Activated T-helper 17 cell treated with anti-CD3 and anti-CD28 coated beads, Interleukin-2, amount 50 U/mL, for 72 hours (primary cell): ENCODE measurements around the gene OR6V1. TPM values are rescaled to one million over a fixed set of nuclear protein-coding genes. Genes with fewer than 3 reads are reported as not detected.

Experiments used
- ATAC-seq: fragments of 150-1000 bp; cut with Tn5 transposase; replicated peaks from 2 replicates; pipeline ENCODE4 v1.10.0; 2021; ENCODE audit warnings: mild to moderate bottlenecking, moderate library complexity
- H3K27ac Mint-ChIP-seq: one replicate; pipeline ENCODE4 v1.8.0; 2022; ENCODE audit warnings: mixed read lengths
- H3K27me3 Mint-ChIP-seq: one replicate; pipeline ENCODE4 v1.8.0; 2022; ENCODE audit warnings: mixed read lengths
- H3K36me3 Mint-ChIP-seq: one replicate; pipeline ENCODE4 v1.8.0; 2022; ENCODE audit warnings: low read depth, mild to moderate bottlenecking, mixed read lengths
- H3K4me1 Mint-ChIP-seq: one replicate; pipeline ENCODE4 v1.8.0; 2022; ENCODE audit warnings: mixed read lengths
- H3K4me3 Mint-ChIP-seq: one replicate; pipeline ENCODE4 v1.8.0; 2022; ENCODE audit warnings: mild to moderate bottlenecking, mixed read lengths
- H3K9me3 Mint-ChIP-seq: one replicate; pipeline ENCODE4 v1.8.0; 2022; ENCODE audit warnings: mixed read lengths
- total RNA-seq, 2 donors: library from RNA; stranded (reverse); gene quantifications; one replicate each; pipeline ENCODE4 v1.2.3, GENCODE V29; 2022

The OR6V1 gene
- total RNA-seq, 2 donors from 2014 or later, result not detected

- no peak for ATAC-seq
- H3K4me3 Mint-ChIP-seq, result no peak overlapping the region
- no peaks in the 10 kb centered on the region for H3K4me1 Mint-ChIP-seq
- no peaks in the 10 kb centered on the region for H3K36me3 Mint-ChIP-seq
- peaks cover 29% of the 10 kb centered on the region for H3K27me3 Mint-ChIP-seq
- no peaks in the 10 kb centered on the region for H3K9me3 Mint-ChIP-seq
- H3K27ac Mint-ChIP-seq, result no peak overlapping the region
These were observed 26.8 kb upstream of the OR6V1 start for GRCh38 chr7:143025371-143025770.

DNA sequence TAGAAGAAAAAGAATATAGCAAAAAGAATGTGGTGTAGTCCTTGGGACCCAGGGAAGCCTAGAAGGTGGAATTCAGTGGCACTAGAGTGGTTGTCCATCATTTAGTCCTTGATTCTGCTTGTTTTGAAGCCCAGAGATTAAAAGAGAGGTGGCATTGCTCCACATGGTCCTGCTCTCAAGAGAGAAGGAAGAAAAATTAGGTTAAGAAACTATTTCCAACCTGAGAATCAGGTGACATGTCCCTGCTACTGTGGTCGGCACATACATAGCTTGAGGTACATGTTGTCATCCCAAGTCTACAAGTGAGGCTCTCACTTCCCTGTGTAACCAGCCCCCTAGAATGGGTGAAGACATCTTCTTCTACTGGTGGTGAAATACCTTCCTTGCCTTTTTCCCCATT lies 25.1 kb upstream of the OR6V1 start, which contains the start of gene OR9A2:
Gene OR9A2, minus strand, starts transcription at position 101 of the 400 bp plus-strand sequence. Its CDS starts 0 bp downstream, at position 101.
- Mint-ChIP-seq H3K4me3 (no peak within 1 kb of the TSS), H3K27ac (no peak within 1 kb of the TSS), H3K27me3 (peaks cover 33% of the 10 kb centered on the region), H3K9me3 (no peaks in the 10 kb centered on the region), H3K4me1 (no peaks in the 10 kb centered on the region), H3K36me3 (no peaks in the 10 kb centered on the region)
- ATAC-seq, result no peak

DNA sequence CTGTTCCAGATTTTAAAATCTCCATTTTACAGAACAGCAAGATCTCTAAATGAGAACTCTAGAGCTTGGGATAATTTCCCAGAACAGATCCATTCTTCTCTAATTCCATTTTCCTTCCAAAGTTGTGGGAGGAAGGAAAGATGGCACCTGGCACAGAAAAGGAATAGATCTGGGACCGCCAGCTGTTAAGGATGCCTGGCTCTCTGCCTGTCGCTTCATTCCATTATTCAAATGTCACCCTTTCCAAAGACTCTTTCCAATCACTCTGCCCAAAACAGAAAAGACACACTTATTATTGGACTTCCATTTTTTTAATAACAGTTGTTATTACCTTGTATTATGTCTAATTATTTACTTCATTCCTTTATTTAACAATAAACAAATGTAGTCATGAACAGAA lies 24.5 kb upstream of the OR6V1 start:
- Mint-ChIP-seq H3K27ac (no peak overlapping the region), H3K4me3 (no peak overlapping the region), H3K4me1 (no peaks in the 10 kb centered on the region), H3K9me3 (no peaks in the 10 kb centered on the region), H3K27me3 (peaks cover 33% of the 10 kb centered on the region), H3K36me3 (no peaks in the 10 kb centered on the region)
- no peak for ATAC-seq

DNA sequence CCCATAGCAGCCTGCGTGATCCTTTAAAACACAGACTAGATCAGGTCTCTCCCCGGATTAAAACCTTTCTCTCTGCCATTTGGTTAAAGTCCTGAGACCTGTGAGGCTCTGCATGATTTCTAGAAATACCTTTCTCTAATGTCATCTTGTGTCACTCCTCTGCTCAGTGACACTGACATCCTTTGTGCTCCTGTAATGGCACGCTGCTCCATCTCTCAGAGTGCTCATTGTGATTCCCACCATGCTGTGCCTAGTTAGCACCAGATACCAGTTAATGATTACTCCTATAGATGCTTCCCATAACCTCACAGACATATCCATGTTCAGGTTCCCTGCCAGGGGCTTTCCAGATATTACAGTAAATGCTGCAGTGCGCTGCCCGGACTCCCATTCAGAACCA lies 13.5 kb upstream of the OR6V1 start:
- ATAC-seq, result no peak
- H3K36me3 Mint-ChIP-seq, result no peaks in the 10 kb centered on the region
- H3K4me3 Mint-ChIP-seq, result no peak overlapping the region
- H3K27me3 Mint-ChIP-seq, result peaks cover 15% of the 10 kb centered on the region
- peaks cover 8% of the 10 kb centered on the region for H3K9me3 Mint-ChIP-seq
- no peaks in the 10 kb centered on the region for H3K4me1 Mint-ChIP-seq
- H3K27ac Mint-ChIP-seq, result no peak overlapping the region

- no peaks in the 10 kb centered on the region for H3K4me1 Mint-ChIP-seq
- ATAC-seq, result no peak
- H3K27me3 Mint-ChIP-seq, result peaks cover 16% of the 10 kb centered on the region
- no peak overlapping the region for H3K4me3 Mint-ChIP-seq
- no peaks in the 10 kb centered on the region for H3K36me3 Mint-ChIP-seq
- H3K27ac Mint-ChIP-seq, result no peak overlapping the region
- H3K9me3 Mint-ChIP-seq, result no peaks in the 10 kb centered on the region
These were observed 11.9 kb upstream of the OR6V1 start for GRCh38 chr7:143040209-143040715.

DNA sequence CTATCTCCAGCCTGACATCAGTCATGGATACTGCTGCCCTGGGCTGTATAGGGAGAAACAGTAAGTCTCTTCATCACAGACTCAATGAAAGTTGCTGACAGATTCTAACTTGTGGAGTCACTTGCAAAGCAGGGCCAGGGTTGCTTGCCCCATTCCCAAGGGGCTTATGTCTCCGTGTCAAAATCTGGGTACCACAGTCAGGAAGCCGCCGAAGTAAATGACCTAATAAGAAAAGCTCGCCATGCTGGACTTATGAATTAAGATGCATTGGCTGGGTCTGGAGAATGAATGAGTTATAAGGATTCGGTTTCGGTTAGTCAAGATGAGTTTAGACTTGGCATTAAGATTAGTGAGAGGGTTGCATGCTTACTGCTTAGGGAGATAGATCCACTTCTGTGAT lies 10.8 kb upstream of the OR6V1 start:
- H3K36me3 Mint-ChIP-seq, result no peaks in the 10 kb centered on the region

GRCh38 chr7:143042159-143042789 lies 9.9 kb upstream of the OR6V1 start:
- Mint-ChIP-seq H3K27me3 (peaks cover 19% of the 10 kb centered on the region), H3K4me1 (no peaks in the 10 kb centered on the region), H3K36me3 (no peaks in the 10 kb centered on the region), H3K27ac (no peak overlapping the region), H3K9me3 (no peaks in the 10 kb centered on the region), H3K4me3 (no peak overlapping the region)
- no peak for ATAC-seq

More for the DNA sequence above, 10.8 kb upstream of the OR6V1 start:
- ATAC-seq, result no peak
- no peaks in the 10 kb centered on the region for H3K9me3 Mint-ChIP-seq
- no peak overlapping the region for H3K4me3 Mint-ChIP-seq
- H3K27me3 Mint-ChIP-seq, result peaks cover 16% of the 10 kb centered on the region
- H3K4me1 Mint-ChIP-seq, result no peaks in the 10 kb centered on the region
- no peak overlapping the region for H3K27ac Mint-ChIP-seq

GRCh38 chr7:143042790-143043271 lies 9.3 kb upstream of the OR6V1 start:
- Mint-ChIP-seq H3K27ac (no peak overlapping the region), H3K9me3 (no peaks in the 10 kb centered on the region), H3K4me1 (no peaks in the 10 kb centered on the region), H3K4me3 (no peak overlapping the region), H3K27me3 (peaks cover 19% of the 10 kb centered on the region), H3K36me3 (no peaks in the 10 kb centered on the region)
- no peak for ATAC-seq

- Mint-ChIP-seq H3K4me1 (no peaks in the 10 kb centered on the region), H3K27ac (no peak overlapping the region), H3K27me3 (peaks cover 19% of the 10 kb centered on the region), H3K9me3 (no peaks in the 10 kb centered on the region), H3K36me3 (no peaks in the 10 kb centered on the region), H3K4me3 (no peak overlapping the region)
- no peak for ATAC-seq
These were observed 8.8 kb upstream of the OR6V1 start for GRCh38 chr7:143043391-143043790.

GRCh38 chr7:143046426-143046851 lies 5.7 kb upstream of the OR6V1 start:
- H3K9me3 Mint-ChIP-seq, result no peaks in the 10 kb centered on the region
- no peak for ATAC-seq
- H3K27ac Mint-ChIP-seq, result no peak overlapping the region
- no peaks in the 10 kb centered on the region for H3K36me3 Mint-ChIP-seq
- no peak overlapping the region for H3K4me3 Mint-ChIP-seq
- H3K4me1 Mint-ChIP-seq, result no peaks in the 10 kb centered on the region
- H3K27me3 Mint-ChIP-seq, result peaks cover 13% of the 10 kb centered on the region

DNA sequence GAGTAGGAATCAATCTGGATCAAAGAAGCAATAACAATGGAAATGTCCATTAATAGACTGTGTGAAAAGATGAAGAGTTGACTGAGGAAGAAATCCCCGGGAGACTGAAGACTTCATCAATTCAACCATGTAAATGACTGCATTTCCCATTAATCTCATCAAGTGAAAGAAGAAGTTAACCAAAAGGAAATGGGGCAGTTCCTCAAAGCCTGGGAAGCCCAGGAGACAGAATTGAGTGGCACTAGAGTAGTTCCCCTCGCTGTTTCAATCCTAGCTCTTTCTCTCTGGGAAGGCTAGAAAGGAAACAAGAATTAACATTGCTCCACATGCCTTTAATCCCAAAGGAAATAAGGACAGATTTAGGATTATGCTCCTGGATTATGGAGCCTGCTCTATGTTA lies 4.8 kb upstream of the OR6V1 start:
- Mint-ChIP-seq H3K27me3 (peaks cover 18% of the 10 kb centered on the region), H3K9me3 (no peaks in the 10 kb centered on the region), H3K4me3 (no peak overlapping the region), H3K4me1 (no peaks in the 10 kb centered on the region), H3K27ac (peak overlapping the region; percentile 39), H3K36me3 (no peaks in the 10 kb centered on the region)
- ATAC-seq, result no peak

- Mint-ChIP-seq H3K27me3 (peaks cover 21% of the 10 kb centered on the region), H3K4me3 (no peak overlapping the region), H3K4me1 (no peaks in the 10 kb centered on the region), H3K9me3 (no peaks in the 10 kb centered on the region), H3K36me3 (no peaks in the 10 kb centered on the region), H3K27ac (no peak overlapping the region)
- ATAC-seq, result peak; percentile 88
These were observed 3.3 kb upstream of the OR6V1 start for GRCh38 chr7:143048827-143049226.

- no peak for ATAC-seq
- Mint-ChIP-seq H3K4me1 (no peaks in the 10 kb centered on the region), H3K27ac (no peak overlapping the region), H3K9me3 (no peaks in the 10 kb centered on the region), H3K36me3 (no peaks in the 10 kb centered on the region), H3K4me3 (no peak overlapping the region), H3K27me3 (peaks cover 23% of the 10 kb centered on the region)
These were observed 2.8 kb upstream of the OR6V1 start for GRCh38 chr7:143049362-143049761.

DNA sequence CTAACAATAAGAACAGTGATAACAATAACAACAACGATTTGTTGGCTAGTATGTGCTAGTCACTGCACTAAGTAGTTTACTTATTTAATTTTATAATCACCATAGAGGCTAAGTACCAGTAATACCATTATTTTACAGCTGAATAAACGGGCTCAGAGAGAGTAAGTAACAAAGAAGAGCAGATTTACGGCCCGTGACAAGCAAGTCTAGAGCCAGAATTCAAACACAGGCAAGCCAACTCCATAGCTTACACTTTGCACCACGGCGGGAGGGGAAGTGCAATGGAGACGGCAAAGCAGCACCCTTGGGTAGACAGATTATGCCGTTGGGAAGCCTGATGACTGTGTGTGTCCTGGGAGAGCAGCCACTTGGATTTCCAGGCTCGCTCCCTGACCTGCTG lies 1.2 kb upstream of the OR6V1 start:
- no peak overlapping the region for H3K4me3 Mint-ChIP-seq
- no peak for ATAC-seq
- peaks cover 25% of the 10 kb centered on the region for H3K27me3 Mint-ChIP-seq
- no peaks in the 10 kb centered on the region for H3K36me3 Mint-ChIP-seq
- H3K27ac Mint-ChIP-seq, result no peak overlapping the region
- H3K4me1 Mint-ChIP-seq, result no peaks in the 10 kb centered on the region
- no peaks in the 10 kb centered on the region for H3K9me3 Mint-ChIP-seq

DNA sequence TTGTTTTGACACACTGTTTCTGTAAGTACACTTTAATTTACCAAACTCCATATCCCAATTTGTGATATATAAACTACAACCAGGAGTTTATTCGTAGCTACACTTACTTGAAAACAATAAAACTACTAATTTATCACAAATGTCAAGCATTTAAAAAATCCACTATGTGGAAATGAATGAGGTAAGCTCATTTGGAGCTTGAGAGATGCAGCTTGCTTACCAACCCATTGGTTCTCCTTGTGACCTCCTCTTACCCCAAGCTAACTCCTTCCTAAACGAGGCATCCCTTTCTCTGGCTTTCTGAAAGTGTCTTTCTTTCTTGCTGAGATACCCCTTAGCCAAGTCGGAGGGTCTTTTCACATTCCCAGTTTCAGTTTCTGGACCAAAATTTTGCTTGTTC lies 2.5 kb downstream of the OR6V1 start:
- Mint-ChIP-seq H3K27me3 (peaks cover 30% of the 10 kb centered on the region), H3K4me1 (no peaks in the 10 kb centered on the region), H3K4me3 (no peak overlapping the region), H3K27ac (no peak overlapping the region), H3K9me3 (no peaks in the 10 kb centered on the region), H3K36me3 (no peaks in the 10 kb centered on the region)
- no peak for ATAC-seq
